Inflammatory macrophage treated with lipopolysaccharide for 1 hour (primary cell): Measurements from ENCODE around the gene CCNT1.
A peak's percentile ranks its signal among the peaks of the same experiment; 100 is the strongest.
"Not testable (repeated sequence)": the region's sequence is repeated elsewhere in the genome, so short reads cannot be mapped to it uniquely, and the experiment has no call there.

ENCODE experiments used
- DNase-seq, 2 donors: peaks; one replicate each; pipeline ENCODE4 v3.0.0-alpha.2; 2020 to 2022

The CCNT1 gene

GRCh38 chr12:48716493-48717251 lies at the start of gene CCNT1:
Gene CCNT1, minus strand, starts transcription at chr12:48716707. Its CDS starts 32 bp downstream, at chr12:48716675.
- peak; percentile 100 for DNase-seq

- DNase-seq = peak; percentile 65 to 73
Measured at GRCh38 chr12:48765753-48766162, 49.3 kb upstream of the CCNT1 start.

GRCh38 chr12:48764521-48764920 lies 48.0 kb upstream of the CCNT1 start:
- no peak for DNase-seq

GRCh38 chr12:48758737-48759136 lies 42.2 kb upstream of the CCNT1 start:
- DNase-seq = no peak

GRCh38 chr12:48758186-48758585 lies 41.7 kb upstream of the CCNT1 start:
- no peak for DNase-seq

- no peak for DNase-seq
Measured at GRCh38 chr12:48750769-48751356, 34.4 kb upstream of the CCNT1 start.

- DNase-seq = no peak
Measured at GRCh38 chr12:48750215-48750614, 33.7 kb upstream of the CCNT1 start.

GRCh38 chr12:48744251-48745008 lies 27.9 kb upstream of the CCNT1 start:
- no peak for DNase-seq

GRCh38 chr12:48739618-48740269 lies 23.2 kb upstream of the CCNT1 start:
- DNase-seq = peak; percentile 6 to 20

- DNase-seq = no peak
Measured at GRCh38 chr12:48736456-48736855, 19.9 kb upstream of the CCNT1 start.

GRCh38 chr12:48728807-48729206 lies 12.3 kb upstream of the CCNT1 start:
- DNase-seq = no peak

- not testable (repeated sequence) for DNase-seq
Measured at GRCh38 chr12:48720737-48721136, 4.2 kb upstream of the CCNT1 start.

- DNase-seq = not testable (repeated sequence)
Measured at GRCh38 chr12:48720171-48720570, 3.7 kb upstream of the CCNT1 start.

GRCh38 chr12:48719002-48719401 lies 2.5 kb upstream of the CCNT1 start:
- DNase-seq = not testable (repeated sequence)

- peak in 1 of 2 donors; percentile 4 for DNase-seq
Measured at GRCh38 chr12:48717252-48717695, 767 bp upstream of the CCNT1 start.

- no peak for DNase-seq
Measured at GRCh38 chr12:48716168-48716492, 377 bp downstream of the CCNT1 start.

GRCh38 chr12:48712209-48712608 lies 4.3 kb downstream of the CCNT1 start:
- no peak for DNase-seq

- DNase-seq = not testable (repeated sequence)
Measured at GRCh38 chr12:48698822-48699221, 17.7 kb downstream of the CCNT1 start.

GRCh38 chr12:48696626-48697025 lies 19.9 kb downstream of the CCNT1 start:
- DNase-seq = no peak

- no peak for DNase-seq
Measured at GRCh38 chr12:48695859-48696258, 20.6 kb downstream of the CCNT1 start.

- no peak for DNase-seq
Measured at GRCh38 chr12:48694038-48694437, 22.5 kb downstream of the CCNT1 start.

GRCh38 chr12:48693572-48693971 lies 22.9 kb downstream of the CCNT1 start:
- DNase-seq = no peak

GRCh38 chr12:48691826-48692487 lies 24.6 kb downstream of the CCNT1 start:
- no peak for DNase-seq
